Rectal smooth muscle tissue (tissue), 1 donor: Measurements from ENCODE around the gene C19orf38.

Experiments
- H3K27ac ChIP-seq: one replicate; pipeline ENCODE4 v1.7.0; 2013; ENCODE audit warnings: low read depth, low read length, inconsistent platforms
- H3K27me3 ChIP-seq: one replicate; pipeline ENCODE4 v1.7.0; 2013; ENCODE audit warnings: low read length; ENCODE audit not compliant: control insufficient read depth, insufficient read depth
- H3K36me3 ChIP-seq: one replicate; pipeline ENCODE4 v1.7.0; 2013; ENCODE audit warnings: low read length; ENCODE audit not compliant: control insufficient read depth, insufficient read depth
- H3K4me1 ChIP-seq: one replicate; pipeline ENCODE4 v1.7.0; 2013; ENCODE audit warnings: low read length; ENCODE audit not compliant: control insufficient read depth, insufficient read depth
- H3K4me3 ChIP-seq: one replicate; pipeline ENCODE4 v1.7.0; 2013; ENCODE audit warnings: low read length
- H3K9ac ChIP-seq: one replicate; pipeline ENCODE4 v1.7.0; 2013; ENCODE audit warnings: low read length

The C19orf38 gene

GRCh38 chr19:10815007-10815536 lies 33.1 kb upstream of the C19orf38 start:
- no peak overlapping the region for H3K9ac ChIP-seq
- H3K27me3 ChIP-seq = no peaks in the 10 kb centered on the region
- H3K27ac ChIP-seq = no peak overlapping the region
- H3K36me3 ChIP-seq = peaks cover 10% of the 10 kb centered on the region
- H3K4me1 ChIP-seq = no peaks in the 10 kb centered on the region
- H3K4me3 ChIP-seq = no peak overlapping the region

GRCh38 chr19:10815969-10816644 lies 32.1 kb upstream of the C19orf38 start:
- Histone ChIP-seq H3K4me3 (peak overlapping the region; percentile 43), H3K36me3 (peaks cover 18% of the 10 kb centered on the region), H3K4me1 (no peaks in the 10 kb centered on the region), H3K9ac (no peak overlapping the region), H3K27me3 (no peaks in the 10 kb centered on the region), H3K27ac (no peak overlapping the region)

DNA sequence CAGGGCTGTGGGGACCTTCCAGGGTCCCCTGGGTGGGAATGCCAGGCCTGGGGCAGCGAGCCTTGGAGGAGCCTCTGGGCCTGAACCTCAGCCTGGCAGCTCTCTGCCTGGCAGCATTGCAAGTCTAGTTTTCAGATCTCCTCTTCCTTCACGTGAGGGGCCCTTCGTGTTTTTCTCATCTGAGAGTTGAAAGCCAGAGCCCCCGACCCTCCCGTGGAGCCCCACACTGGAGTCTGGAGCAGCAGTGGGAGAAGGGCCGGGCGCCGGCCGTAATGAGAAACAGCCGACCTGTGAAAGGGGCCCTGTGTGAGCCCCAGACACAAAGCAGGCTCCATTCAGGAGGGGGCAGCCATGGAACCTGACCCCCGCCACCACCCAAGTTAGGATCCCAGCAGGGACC lies 31.5 kb upstream of the C19orf38 start:
- no peaks in the 10 kb centered on the region for H3K27me3 ChIP-seq
- no peak overlapping the region for H3K9ac ChIP-seq
- peaks cover 18% of the 10 kb centered on the region for H3K36me3 ChIP-seq
- H3K4me3 ChIP-seq = peak overlapping the region; percentile 43
- peak overlapping the region; percentile 48 for H3K27ac ChIP-seq
- no peaks in the 10 kb centered on the region for H3K4me1 ChIP-seq

DNA sequence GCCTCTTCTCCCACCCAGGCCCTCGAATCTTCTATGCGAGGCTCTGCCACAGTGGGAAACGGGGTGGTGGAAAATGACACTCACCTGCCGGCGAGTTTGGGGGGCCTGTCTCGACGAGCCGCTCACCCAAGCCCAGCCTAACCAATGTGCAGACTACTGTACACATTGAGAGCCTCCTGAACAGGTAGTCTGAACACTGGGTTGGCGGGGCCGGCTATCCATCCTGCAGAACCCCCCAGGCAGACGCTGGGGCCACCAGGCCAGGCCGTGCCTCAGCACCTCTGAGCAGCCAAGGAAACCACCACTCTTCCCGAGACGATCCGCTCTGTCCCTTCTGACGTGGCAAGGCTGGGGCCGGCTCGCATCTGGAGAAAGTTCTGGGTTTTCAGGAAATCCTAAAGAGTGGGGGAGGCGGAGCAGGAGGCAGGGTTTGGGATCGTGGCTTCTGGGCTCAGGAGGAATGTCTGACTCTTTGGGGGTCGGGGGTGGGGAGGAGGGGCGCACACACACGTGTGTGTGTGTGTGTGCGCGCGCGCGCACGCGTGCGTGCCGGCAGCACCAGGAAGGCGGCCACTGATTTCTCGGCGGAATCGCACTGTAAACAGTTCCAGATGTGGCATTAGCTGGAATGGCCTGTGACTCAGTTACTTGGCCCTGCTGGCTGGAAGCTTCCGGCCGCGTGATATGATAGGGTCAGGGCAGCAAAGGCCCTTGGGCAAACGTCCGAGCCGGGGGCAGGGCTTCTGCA lies 30.8 kb upstream of the C19orf38 start:
- Histone ChIP-seq H3K27ac (peak overlapping the region; percentile 48), H3K9ac (no peak overlapping the region), H3K27me3 (no peaks in the 10 kb centered on the region), H3K36me3 (peaks cover 18% of the 10 kb centered on the region), H3K4me1 (no peaks in the 10 kb centered on the region), H3K4me3 (peak overlapping the region; percentile 43)

DNA sequence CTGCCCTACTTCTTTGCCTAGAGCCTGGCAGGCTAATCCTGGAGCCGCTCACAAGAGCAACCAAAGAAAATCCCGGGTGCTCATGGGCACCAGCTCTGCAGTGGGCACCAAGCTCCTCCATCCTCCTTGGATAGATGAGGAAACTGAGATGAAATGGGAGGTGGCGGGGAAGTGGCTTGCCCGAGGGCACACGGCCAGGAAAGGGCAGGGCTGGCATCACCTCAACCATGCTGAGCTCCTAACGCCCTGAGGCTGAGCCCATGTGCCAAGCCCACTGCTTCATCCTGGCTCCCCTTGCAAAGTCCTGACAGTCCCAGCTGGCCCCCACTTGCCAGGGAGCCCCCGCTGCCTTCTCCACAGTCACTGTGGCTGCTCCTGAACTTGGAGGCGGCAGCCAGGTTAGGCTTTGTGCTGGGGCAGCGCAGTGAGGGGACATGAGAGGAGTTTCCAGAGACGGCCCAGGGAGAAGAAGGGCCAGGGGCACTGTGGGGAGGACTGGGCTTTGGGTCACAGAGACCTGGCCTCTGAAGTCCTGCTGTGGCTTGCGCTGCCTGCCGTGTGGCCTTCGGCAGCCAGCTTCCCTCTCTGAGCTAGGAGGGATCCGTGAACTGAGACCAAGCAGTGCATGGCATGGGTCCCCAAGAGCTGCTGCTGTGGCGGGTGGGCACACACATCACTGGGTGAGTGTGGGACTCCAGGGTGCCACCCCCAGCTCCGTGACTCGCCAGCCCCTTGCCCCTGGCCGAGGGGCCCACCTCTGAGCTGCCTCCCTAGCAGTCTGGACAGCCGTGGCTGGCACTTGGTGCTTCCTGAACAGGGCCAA lies 29.7 kb upstream of the C19orf38 start:
- Histone ChIP-seq H3K27me3 (no peaks in the 10 kb centered on the region), H3K4me3 (no peak overlapping the region), H3K9ac (no peak overlapping the region), H3K4me1 (no peaks in the 10 kb centered on the region), H3K36me3 (peaks cover 18% of the 10 kb centered on the region), H3K27ac (peak overlapping the region; percentile 20)

DNA sequence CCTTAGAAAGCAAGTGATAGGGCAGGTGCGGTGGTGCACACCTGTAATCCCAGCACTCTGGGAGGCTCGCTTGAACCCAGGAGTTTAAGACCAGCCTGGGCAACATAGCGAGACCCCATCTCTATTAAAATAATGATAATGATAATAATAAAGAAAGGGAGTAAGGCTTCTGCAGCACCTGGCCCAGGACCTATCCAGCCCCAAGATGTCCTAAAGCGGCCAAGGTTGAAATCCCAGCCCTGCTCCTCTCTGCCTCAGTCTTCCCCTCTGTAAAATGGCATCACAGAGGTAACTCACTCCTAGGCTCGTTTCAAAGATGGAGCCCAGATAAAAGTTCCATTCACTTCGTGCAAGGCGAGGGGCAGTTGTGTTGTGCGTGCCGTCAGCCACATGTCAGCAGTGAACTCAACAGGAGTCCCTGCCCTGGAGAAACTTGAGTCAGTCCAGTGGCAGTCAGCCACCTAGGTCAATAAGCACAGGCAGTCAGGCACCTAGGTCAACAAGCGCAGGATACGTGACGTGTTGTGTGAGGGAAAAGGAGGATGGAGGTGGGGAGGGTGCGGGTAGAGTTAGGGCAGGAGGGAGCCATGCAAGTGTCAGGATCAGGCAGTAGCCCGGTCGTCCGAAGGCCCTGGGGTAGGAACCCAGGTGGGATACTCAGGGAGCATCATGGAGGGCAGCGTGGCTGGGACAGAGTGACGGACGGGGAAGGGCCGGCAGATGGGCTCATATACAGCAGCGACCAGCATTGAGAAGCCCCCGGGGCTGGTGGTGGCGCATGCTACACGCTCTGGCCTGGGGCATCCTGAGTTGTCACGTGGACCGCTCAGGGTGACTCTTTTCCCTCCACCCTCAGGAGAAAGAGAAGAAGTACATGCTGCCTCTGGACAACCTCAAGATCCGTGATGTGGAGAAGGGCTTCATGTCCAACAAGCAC lies 28.8 kb upstream of the C19orf38 start:
- no peaks in the 10 kb centered on the region for H3K4me1 ChIP-seq
- H3K27me3 ChIP-seq = no peaks in the 10 kb centered on the region
- no peak overlapping the region for H3K27ac ChIP-seq
- no peak overlapping the region for H3K4me3 ChIP-seq
- peaks cover 24% of the 10 kb centered on the region for H3K36me3 ChIP-seq
- H3K9ac ChIP-seq = no peak overlapping the region

- no peak overlapping the region for H3K27ac ChIP-seq
- no peak overlapping the region for H3K9ac ChIP-seq
- H3K27me3 ChIP-seq = no peaks in the 10 kb centered on the region
- peaks cover 23% of the 10 kb centered on the region for H3K36me3 ChIP-seq
- no peak overlapping the region for H3K4me3 ChIP-seq
- H3K4me1 ChIP-seq = no peaks in the 10 kb centered on the region
These were observed 28.0 kb upstream of the C19orf38 start for GRCh38 chr19:10820173-10820572.

- H3K4me3 ChIP-seq = no peak overlapping the region
- H3K27ac ChIP-seq = no peak overlapping the region
- H3K9ac ChIP-seq = no peak overlapping the region
- peaks cover 28% of the 10 kb centered on the region for H3K36me3 ChIP-seq
- H3K27me3 ChIP-seq = no peaks in the 10 kb centered on the region
- no peaks in the 10 kb centered on the region for H3K4me1 ChIP-seq
These were observed 24.5 kb upstream of the C19orf38 start for GRCh38 chr19:10823690-10824089.

GRCh38 chr19:10826231-10826630 lies 22.0 kb upstream of the C19orf38 start:
- Histone ChIP-seq H3K4me3 (no peak overlapping the region), H3K9ac (no peak overlapping the region), H3K4me1 (no peaks in the 10 kb centered on the region), H3K27me3 (no peaks in the 10 kb centered on the region), H3K36me3 (peaks cover 30% of the 10 kb centered on the region), H3K27ac (no peak overlapping the region)

DNA sequence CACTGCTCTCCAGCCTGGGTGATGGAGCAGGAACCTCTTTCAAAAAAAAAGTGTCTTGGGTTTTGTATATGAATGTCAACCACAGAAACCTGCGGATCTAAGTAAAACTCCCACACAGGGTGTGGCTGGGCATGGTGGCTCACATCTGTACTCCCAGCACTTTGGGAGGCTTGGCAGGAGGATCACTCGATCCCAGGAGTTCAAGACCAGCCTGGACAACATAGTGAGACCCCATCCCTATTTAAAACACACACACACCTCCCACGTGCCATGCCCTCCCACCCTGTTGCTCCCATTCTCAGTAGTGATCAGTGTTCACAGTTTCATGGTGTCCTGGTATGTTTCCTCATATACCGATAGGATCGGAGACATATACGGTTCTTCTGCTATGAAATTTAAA lies 21.4 kb upstream of the C19orf38 start:
- no peak overlapping the region for H3K9ac ChIP-seq
- no peaks in the 10 kb centered on the region for H3K27me3 ChIP-seq
- H3K27ac ChIP-seq = no peak overlapping the region
- H3K4me1 ChIP-seq = no peaks in the 10 kb centered on the region
- H3K4me3 ChIP-seq = no peak overlapping the region
- peaks cover 31% of the 10 kb centered on the region for H3K36me3 ChIP-seq

DNA sequence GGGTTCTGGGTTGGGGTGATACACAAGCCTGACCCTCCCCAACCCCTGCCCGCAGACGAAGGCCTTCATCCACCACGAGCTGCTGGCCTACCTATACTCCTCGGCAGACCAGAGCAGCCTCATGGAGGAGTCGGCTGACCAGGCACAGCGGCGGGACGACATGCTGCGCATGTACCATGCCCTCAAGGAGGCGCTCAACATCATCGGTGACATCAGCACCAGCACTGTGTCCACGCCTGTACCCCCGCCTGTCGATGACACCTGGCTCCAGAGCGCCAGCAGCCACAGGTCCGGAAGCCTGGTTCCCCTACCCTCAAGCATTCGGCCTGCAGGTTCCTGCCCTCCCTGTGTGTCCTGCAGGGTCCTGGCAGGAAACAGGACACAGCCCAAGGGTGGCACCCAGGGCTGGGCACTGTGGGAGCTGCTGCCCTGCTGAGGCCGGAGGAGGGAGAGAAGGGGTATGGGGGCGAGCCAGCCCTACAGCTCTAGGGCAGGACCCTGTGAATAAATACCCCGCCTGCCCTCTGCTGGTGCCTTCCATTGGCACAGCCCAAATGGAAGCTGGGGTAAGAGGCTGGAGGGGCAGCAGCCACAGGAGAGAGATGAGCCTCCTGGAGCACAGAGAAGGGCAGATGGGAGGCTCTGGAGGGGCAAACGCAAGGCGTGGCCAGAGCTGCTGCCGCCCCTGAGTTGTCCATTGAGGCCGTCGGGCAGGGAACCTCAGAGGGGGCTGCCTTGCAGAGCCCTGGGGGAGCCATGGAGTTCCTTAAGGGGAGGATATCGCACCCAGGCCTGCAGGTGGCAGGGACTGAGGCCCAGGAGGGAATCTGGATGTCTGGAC lies 19.0 kb upstream of the C19orf38 start:
- Histone ChIP-seq H3K4me3 (no peak overlapping the region), H3K27ac (no peak overlapping the region), H3K36me3 (peaks cover 27% of the 10 kb centered on the region), H3K27me3 (no peaks in the 10 kb centered on the region), H3K9ac (no peak overlapping the region), H3K4me1 (no peaks in the 10 kb centered on the region)
